Astrocyte (in vitro differentiated cells and primary cell): Measurements from ENCODE around the gene FBLIM1. TPM values are rescaled to one million over a fixed set of nuclear protein-coding genes. Genes with fewer than 3 reads are reported as not detected.

Experiments used
- DNase-seq: peaks from one replicate; pipeline ENCODE4 v3.0.0-alpha.2; 2010; ENCODE audit warnings: low read depth
- FAIRE-seq: peaks from 2 replicates; lab custom pipeline; 2011; peaks lifted over from hg19 to GRCh38; lab: Jason Lieb, UNC
- H2AFZ ChIP-seq: 2 replicates; pipeline ENCODE4 v1.6.0; 2012; ENCODE audit warnings: low read depth, low read length, inconsistent platforms
- H3K27ac ChIP-seq: 2 replicates; pipeline ENCODE4 v1.5.1; 2011; ENCODE audit warnings: low read depth, low read length, inconsistent platforms
- H3K27me3 ChIP-seq: 2 replicates; pipeline ENCODE4 v1.6.0; 2011; ENCODE audit warnings: low read length, inconsistent platforms; ENCODE audit not compliant: insufficient read depth
- H3K36me3 ChIP-seq: 2 replicates; pipeline ENCODE4 v1.5.1; 2011; ENCODE audit warnings: low read length, inconsistent platforms; ENCODE audit not compliant: insufficient read depth
- H3K4me1 ChIP-seq: 2 replicates; pipeline ENCODE4 v1.5.1; 2011; ENCODE audit warnings: low read length, inconsistent platforms; ENCODE audit not compliant: insufficient read depth
- H3K4me2 ChIP-seq: 2 replicates; pipeline ENCODE4 v1.6.0; 2012; ENCODE audit warnings: low read length, inconsistent platforms
- H3K4me3 ChIP-seq: 2 replicates; pipeline ENCODE4 v1.5.1; 2011; ENCODE audit warnings: low read depth, mild to moderate bottlenecking, low read length, inconsistent platforms; ENCODE audit not compliant: insufficient read depth
- H3K79me2 ChIP-seq: 2 replicates; pipeline ENCODE4 v1.6.0; 2012; ENCODE audit warnings: mild to moderate bottlenecking, low read length, inconsistent platforms; ENCODE audit not compliant: insufficient read depth
- H3K9ac ChIP-seq: 2 replicates; pipeline ENCODE4 v1.6.0; 2012; ENCODE audit warnings: mild to moderate bottlenecking, low read length, inconsistent platforms
- H3K9me3 ChIP-seq: 2 replicates; pipeline ENCODE4 v1.5.1; 2012; ENCODE audit warnings: low read depth, mild to moderate bottlenecking, low read length, inconsistent platforms; ENCODE audit not compliant: insufficient read depth
- H4K20me1 ChIP-seq: 2 replicates; pipeline ENCODE4 v1.6.0; 2012; ENCODE audit warnings: low read length, inconsistent platforms; ENCODE audit not compliant: insufficient read depth
- H3K27ac Mint-ChIP-seq: one replicate; pipeline ENCODE4 v1.8.0; 2021; ENCODE audit warnings: mild to moderate bottlenecking, mixed read lengths; ENCODE audit not compliant: unreplicated experiment
- H3K27me3 Mint-ChIP-seq: one replicate; pipeline ENCODE4 v1.8.0; 2021; ENCODE audit warnings: low read depth, mixed read lengths; ENCODE audit not compliant: unreplicated experiment
- H3K36me3 Mint-ChIP-seq: one replicate; pipeline ENCODE4 v1.8.0; 2021; ENCODE audit warnings: low read depth, mixed read lengths; ENCODE audit not compliant: unreplicated experiment
- H3K4me1 Mint-ChIP-seq: one replicate; pipeline ENCODE4 v1.8.0; 2021; ENCODE audit warnings: low read depth, mixed read lengths; ENCODE audit not compliant: unreplicated experiment
- H3K4me3 Mint-ChIP-seq: one replicate; pipeline ENCODE4 v1.8.0; 2021; ENCODE audit warnings: mild to moderate bottlenecking, moderate library complexity, mixed read lengths; ENCODE audit not compliant: unreplicated experiment
- H3K9me3 Mint-ChIP-seq: one replicate; pipeline ENCODE4 v1.8.0; 2021; ENCODE audit warnings: mild to moderate bottlenecking, mixed read lengths; ENCODE audit not compliant: unreplicated experiment
- CTCF ChIP-seq: IDR thresholded peaks from 2 replicates; pipeline ENCODE4 v1.5.1; 2011; ENCODE audit warnings: low read depth, mild to moderate bottlenecking, inconsistent platforms, low read length, moderate library complexity; ENCODE audit not compliant: insufficient read depth
- EZH2 ChIP-seq: IDR thresholded peaks from 2 replicates; pipeline ENCODE4 v1.6.1; 2012; ENCODE audit warnings: mild to moderate bottlenecking, low read length, inconsistent platforms; ENCODE audit not compliant: insufficient read depth
- total RNA-seq: library from RNA; stranded (reverse); gene quantifications from 2 replicates; pipeline ENCODE4 v1.2.1, GENCODE V29; 2021

Gene FBLIM1
- total RNA-seq, 1 donor from 2014 or later = 179 TPM

GRCh38 chr1:15770313-15770962 lies 11.8 kb downstream of the FBLIM1 start:
- Histone ChIP-seq H3K9ac (no peak overlapping the region), H3K4me1 (peaks cover 9% of the 10 kb centered on the region), H3K27ac (no peak overlapping the region), H3K79me2 (peaks cover 41% of the 10 kb centered on the region), H2AFZ (no peak overlapping the region), H3K9me3 (no peaks in the 10 kb centered on the region), H3K36me3 (peaks cover 57% of the 10 kb centered on the region), H3K4me2 (no peak overlapping the region), H4K20me1 (peaks cover 72% of the 10 kb centered on the region), H3K27me3 (no peaks in the 10 kb centered on the region), H3K4me3 (no peak overlapping the region)
- peaks cover 23% of the 10 kb centered on the region for H3K36me3 Mint-ChIP-seq
- H3K27ac Mint-ChIP-seq = no peak overlapping the region
- DNase-seq = no peak
- H3K9me3 Mint-ChIP-seq = no peaks in the 10 kb centered on the region
- no peak for FAIRE-seq
- H3K4me1 Mint-ChIP-seq = peaks cover 8% of the 10 kb centered on the region
- H3K27me3 Mint-ChIP-seq = no peaks in the 10 kb centered on the region
- H3K4me3 Mint-ChIP-seq = no peak overlapping the region
- no peak for TF ChIP-seq EZH2
- TF ChIP-seq CTCF = no peak

GRCh38 chr1:15771836-15772515 lies 13.4 kb downstream of the FBLIM1 start:
- Mint-ChIP-seq H3K27me3 (no peaks in the 10 kb centered on the region), H3K4me3 (no peak overlapping the region), H3K36me3 (peaks cover 20% of the 10 kb centered on the region), H3K27ac (peak overlapping the region; percentile 26), H3K4me1 (no peaks in the 10 kb centered on the region), H3K9me3 (no peaks in the 10 kb centered on the region)
- no peak for FAIRE-seq
- Histone ChIP-seq H3K9me3 (no peaks in the 10 kb centered on the region), H3K36me3 (peaks cover 59% of the 10 kb centered on the region), H3K4me2 (no peak overlapping the region), H3K4me3 (no peak overlapping the region), H3K27ac (no peak overlapping the region), H3K4me1 (peaks cover 3% of the 10 kb centered on the region), H2AFZ (no peak overlapping the region), H3K9ac (no peak overlapping the region), H3K79me2 (peaks cover 32% of the 10 kb centered on the region), H4K20me1 (peaks cover 70% of the 10 kb centered on the region), H3K27me3 (no peaks in the 10 kb centered on the region)
- DNase-seq = no peak
- TF ChIP-seq EZH2 (no peak), CTCF (no peak)

GRCh38 chr1:15775706-15776105 lies 17.1 kb downstream of the FBLIM1 start:
- Histone ChIP-seq H4K20me1 (peaks cover 63% of the 10 kb centered on the region), H3K27me3 (no peaks in the 10 kb centered on the region), H3K36me3 (peaks cover 61% of the 10 kb centered on the region), H3K9ac (no peak overlapping the region), H3K4me1 (peaks cover 3% of the 10 kb centered on the region), H3K4me2 (peak overlapping the region; percentile 22), H3K79me2 (peaks cover 15% of the 10 kb centered on the region), H2AFZ (no peak overlapping the region), H3K4me3 (no peak overlapping the region), H3K9me3 (no peaks in the 10 kb centered on the region), H3K27ac (no peak overlapping the region)
- Mint-ChIP-seq H3K27me3 (no peaks in the 10 kb centered on the region), H3K9me3 (no peaks in the 10 kb centered on the region), H3K4me3 (peak overlapping the region; percentile 69), H3K27ac (no peak overlapping the region), H3K36me3 (peaks cover 25% of the 10 kb centered on the region), H3K4me1 (peaks cover 3% of the 10 kb centered on the region)
- DNase-seq (peak; percentile 55), FAIRE-seq (no peak)
- TF ChIP-seq EZH2 (no peak), CTCF (no peak)
